NCI-H2107 (cell line): ENCODE measurements around the gene PRKAB1.

ENCODE experiments used
- DNase-seq: peaks from one replicate; lab custom pipeline; 2025; lab: John Stamatoyannopoulos, UW

PRKAB1 gene

DNA sequence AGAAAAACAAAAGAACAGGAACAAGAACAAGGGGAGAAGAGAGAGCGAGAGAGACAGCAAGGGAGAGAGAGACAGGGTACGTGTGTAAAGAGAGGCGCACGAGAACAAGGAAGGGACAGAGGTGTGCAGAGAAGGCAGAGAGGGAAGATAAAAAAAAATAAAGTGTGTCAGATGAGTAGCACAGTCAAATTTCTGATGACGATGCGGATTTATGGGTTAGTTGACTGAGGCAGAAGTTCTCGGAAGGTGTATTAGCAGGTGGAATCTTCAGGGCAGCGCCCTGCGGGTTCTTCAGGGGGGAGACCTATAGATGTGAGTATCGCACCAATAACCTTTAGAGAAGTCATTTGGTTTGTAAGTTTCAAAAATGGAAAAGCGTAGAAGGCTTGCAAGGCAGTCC is 44.8 kb downstream of the PRKAB1 start:
- no peak for DNase-seq

DNA sequence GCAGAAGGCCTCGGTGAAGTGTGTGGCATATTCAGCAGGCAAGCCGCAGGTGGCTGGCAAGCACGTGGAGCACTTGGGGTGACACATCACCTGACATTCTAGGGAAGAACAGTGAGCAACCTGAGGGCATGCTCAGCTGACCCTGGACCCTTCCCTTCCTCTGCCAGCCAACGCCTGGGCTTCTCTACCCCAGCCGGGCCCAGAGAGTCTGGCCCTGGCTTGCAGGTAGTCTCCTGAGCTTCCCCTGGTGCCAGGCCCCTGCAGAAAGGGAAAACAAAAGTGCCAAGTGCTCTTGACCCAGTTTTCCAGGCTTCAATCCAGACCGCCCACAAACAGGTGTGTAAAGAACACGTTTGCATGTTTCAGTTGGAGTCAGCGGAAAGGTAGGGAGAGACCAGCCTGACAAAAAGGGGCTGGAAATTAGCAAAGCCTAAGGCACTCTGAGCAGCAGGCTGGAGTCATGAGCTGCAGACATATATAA is 45.7 kb downstream of the PRKAB1 start:
- DNase-seq, result peak; percentile 93

DNA sequence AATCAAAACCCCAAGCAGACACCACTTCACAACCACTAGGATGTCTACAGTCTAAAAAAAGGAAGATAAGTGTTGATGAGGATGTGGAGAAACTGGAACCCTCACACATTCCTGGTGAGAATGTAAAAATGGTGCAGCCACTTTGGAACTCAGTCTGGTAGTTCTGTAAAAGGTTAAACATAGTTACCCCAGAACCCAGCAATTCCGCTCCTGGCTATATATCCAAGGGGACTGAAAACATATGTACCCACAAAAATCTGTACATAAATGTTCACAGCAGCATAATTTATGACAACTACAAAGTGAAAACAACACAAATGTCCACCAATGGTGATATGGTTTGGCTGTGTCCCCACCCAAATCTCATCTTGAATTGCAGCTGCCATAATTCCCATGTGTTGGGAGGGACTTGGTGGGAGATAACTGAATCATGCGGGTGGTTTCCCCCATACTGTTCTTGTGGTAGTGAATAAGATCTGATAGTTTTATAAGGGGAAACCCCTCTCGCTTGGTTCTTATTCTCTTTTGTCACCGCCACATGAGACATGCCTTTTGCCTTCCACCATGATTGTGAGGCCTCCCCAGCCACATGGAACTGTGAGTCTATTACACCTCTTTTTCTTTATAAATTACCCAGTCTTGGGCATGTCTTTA is 46.8 kb downstream of the PRKAB1 start:
- DNase-seq, result no peak

- no peak for DNase-seq
These were observed 47.3 kb downstream of the PRKAB1 start for GRCh38 chr12:119715268-119715620.

DNA sequence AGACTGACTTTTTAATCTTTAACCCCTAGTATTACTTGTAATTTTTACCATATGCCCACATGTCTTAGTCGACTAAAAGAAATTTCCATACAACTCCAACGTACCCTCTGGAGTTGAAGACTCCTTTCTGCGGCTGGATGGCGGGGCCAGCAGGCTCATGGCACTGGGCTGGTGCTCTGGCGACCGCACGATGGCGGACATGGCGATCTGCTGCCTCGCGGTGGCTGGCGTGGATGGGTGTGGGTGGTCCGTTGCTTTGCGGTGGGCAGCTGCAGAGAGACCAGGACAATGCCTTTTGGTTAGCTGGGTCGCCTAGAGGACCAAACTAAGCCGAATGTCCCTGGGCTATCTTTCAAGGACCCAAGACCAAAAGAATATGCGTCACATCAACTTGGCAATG is 50.2 kb downstream of the PRKAB1 start:
- no peak for DNase-seq

DNA sequence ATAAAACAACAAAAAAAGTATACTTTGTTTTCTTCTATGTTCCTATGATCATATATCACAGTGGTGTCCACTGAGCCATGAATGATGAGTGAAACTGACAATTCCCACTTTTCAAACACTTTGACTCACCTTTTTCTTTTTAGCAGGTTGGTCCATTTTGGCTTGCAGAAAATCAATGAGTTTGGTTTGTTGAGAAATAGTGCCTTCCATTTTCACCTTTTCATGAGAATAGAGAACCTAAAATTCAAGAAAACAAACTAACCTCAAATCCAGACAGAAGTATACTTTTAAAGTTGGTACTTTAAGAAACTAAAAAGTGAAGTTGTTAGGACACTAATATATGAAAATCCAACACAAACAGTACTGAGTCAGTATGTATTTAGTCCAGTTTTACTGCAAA is 52.4 kb downstream of the PRKAB1 start:
- no peak for DNase-seq

DNA sequence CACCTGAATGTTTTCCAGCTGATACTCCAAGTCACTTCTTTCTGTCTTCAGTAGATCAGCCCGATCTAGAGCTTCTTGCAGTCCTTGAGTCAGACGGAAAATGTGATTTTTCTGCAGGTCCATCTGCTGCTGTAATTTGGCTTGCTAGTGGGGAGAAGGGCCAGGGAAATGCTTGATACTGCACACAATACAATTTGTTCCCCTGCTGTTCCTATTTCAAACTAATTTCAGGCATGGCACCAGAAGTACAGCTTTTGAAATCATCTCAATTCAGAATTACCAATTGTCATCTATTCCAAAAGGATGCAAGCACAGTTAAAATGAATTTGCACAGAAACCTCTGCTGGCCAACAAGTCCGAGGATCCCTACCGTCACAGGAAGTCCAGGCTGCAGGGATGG is 53.4 kb downstream of the PRKAB1 start:
- no peak for DNase-seq

DNA sequence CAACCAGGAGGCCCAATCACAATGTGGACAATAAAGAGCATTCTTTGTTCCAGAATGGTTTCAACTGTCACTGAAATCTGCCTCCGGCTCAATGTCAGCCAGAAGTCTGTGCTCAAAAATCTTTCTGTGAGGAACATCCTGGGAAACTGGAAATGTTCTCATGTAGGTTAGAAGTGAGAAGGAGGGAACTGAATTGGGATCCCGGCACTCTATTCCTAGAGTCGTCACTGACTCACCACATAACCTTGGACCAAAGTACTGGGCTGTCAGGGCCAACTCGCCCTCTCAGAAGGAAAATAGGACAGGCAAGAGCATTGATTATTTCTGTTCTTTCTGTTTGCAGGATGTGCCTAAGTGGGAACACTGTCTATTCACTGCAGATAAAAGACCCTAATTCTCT is 57.6 kb downstream of the PRKAB1 start:
- no peak for DNase-seq

GRCh38 chr12:119727600-119728443 is 59.9 kb downstream of the PRKAB1 start:
- DNase-seq, result no peak

DNA sequence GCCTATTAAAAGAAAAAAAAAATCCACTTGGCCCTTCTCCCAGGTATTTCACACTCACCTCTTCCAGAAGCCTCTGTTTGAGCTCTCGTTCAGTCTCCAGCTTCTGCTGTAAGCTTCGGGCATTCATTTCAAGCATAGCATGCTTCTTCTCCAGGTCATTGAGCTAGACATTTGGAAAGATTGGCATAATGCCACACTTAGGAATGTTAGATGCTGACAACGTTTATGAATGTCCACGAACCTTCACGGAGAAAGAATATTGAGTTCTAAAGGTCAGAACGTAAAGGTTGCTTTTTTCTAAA is 60.5 kb downstream of the PRKAB1 start:
- DNase-seq, result no peak

DNA sequence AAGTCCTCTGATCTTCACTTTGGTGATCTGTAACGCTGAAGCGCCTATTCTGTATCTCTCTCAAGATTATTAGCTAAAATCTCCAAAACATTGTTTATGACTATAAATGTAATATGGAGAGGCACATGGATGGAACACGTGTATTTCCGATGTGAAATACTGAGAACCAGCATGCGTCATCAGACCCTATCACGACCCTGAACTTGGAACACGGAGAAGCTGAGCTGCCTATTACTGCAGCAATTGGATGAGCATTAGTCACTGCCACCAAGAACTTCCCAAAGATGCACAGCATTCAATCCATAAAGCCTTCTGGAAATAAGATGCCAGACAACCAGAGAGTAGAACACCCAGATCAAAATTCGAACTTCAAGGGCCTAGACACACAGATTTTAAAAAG is 61.9 kb downstream of the PRKAB1 start:
- no peak for DNase-seq

- DNase-seq, result no peak
These were observed 62.4 kb downstream of the PRKAB1 start for GRCh38 chr12:119730381-119730780.
